HG02588 (cell line): ENCODE results near the gene KRT1.
"Not testable (repeated sequence)": the region's sequence is repeated elsewhere in the genome, so short reads cannot be mapped to it uniquely, and the experiment has no call there.

ENCODE experiments used
- ATAC-seq: cut with Tn5 transposase; IDR thresholded peaks from one replicate; pipeline ENCODE4 v1.9.1; 2021; ENCODE audit warnings: mild to moderate bottlenecking, moderate library complexity; ENCODE audit not compliant: unreplicated experiment

The KRT1 gene

DNA sequence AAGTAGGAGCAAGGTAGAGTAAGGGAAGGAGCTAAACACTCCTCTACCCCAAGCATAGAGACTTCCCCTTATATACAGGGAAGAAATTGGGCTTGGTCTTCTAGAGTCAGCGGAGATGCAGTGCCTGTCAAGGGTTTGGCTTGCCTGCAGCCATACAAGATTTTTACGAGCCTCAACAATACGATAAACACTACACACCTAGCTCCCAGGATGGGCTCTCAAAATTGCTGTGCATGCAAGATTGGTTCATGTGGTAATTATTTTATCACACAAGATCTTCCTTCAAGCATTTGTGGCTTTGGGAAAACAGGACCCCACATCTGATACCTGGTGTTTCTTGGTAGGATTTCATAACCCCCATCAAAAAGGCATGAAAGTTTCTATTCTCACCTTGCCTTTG, at the start of gene KRT1:
KRT1 (minus strand) TSS at position 45 of the 400 bp plus-strand sequence. CDS start 59 bp downstream, outside the sequence.
- ATAC-seq, result no peak

DNA sequence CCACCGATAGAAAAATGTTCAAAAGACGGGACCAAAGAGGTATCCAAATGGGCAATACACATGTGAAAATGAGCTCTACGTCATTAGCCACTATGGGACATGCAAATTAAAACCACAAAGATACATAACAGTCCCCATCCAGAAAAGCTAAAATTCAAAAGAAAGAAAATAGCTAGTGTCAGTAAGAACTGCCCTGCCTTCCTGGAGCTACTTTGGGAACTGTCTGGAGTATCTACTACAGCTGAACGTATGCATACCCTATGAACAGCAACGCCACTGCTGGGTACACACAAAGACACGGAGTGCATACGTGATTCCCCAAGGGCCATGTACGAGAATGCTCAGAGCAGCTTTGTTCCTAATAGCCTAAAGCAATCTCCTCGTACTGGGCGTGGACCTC, 48.9 kb upstream of the KRT1 start:
- no peak for ATAC-seq

DNA sequence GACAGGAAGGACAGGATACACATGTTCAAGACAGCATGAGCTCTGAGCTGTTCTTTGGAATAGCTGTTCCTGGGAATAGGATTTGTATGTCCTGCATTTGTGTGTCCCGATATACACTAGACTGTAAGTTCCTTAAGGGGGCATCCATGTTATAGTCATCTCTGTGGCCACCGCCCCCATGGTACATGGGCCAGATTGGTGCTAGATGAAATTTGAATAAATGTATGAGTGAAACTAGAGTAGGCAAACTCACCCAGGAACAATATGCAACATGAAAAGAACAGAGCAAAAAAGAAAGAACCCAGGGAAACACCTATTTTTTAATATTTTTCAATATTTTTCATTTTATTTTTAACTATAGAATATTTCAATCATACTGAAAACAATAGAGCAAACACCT, 48.2 kb upstream of the KRT1 start:
- ATAC-seq, result no peak

DNA sequence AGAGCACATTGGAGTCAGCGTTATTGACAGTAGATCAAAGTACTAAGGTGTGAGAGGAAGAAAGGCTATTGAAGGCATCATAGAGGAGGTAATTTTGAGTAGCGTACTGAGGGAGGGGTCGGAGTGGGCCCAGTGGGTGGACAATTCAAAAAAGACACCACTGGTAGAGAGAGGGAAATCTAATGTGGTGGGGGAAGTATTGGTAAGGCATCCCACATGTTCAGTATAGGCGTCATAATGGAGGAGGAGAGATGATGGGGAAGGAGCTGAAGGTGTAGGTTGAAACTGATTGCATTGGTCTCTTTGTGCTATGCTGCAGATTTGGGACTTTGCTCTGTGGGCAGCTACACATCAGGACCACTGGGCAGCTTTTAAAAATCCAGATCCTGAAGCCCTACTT, 46.8 kb upstream of the KRT1 start:
- no peak for ATAC-seq

DNA sequence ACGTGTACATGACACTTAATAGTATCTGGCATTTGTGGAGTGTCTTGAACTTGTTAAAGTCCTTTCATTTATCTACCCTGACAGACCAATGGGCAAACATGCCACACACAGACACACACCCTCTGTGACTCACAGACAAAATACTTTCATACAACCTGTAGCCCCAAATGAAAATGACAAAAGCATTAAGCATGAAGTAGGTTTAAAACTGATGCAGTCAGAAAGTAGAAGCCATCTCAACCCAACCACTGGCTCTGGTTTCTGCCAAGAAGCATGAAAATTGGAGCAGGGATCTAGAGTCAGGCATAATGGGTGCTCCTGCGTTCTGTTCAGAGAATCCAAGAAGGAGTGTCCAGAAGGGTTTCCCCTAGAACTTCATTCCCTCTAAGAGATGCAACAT, 46.2 kb upstream of the KRT1 start:
- ATAC-seq, result no peak

GRCh38 chr12:52724384-52724783, 44.2 kb upstream of the KRT1 start:
- no peak for ATAC-seq

- no peak for ATAC-seq
Measured at GRCh38 chr12:52722680-52723079, 42.5 kb upstream of the KRT1 start.

DNA sequence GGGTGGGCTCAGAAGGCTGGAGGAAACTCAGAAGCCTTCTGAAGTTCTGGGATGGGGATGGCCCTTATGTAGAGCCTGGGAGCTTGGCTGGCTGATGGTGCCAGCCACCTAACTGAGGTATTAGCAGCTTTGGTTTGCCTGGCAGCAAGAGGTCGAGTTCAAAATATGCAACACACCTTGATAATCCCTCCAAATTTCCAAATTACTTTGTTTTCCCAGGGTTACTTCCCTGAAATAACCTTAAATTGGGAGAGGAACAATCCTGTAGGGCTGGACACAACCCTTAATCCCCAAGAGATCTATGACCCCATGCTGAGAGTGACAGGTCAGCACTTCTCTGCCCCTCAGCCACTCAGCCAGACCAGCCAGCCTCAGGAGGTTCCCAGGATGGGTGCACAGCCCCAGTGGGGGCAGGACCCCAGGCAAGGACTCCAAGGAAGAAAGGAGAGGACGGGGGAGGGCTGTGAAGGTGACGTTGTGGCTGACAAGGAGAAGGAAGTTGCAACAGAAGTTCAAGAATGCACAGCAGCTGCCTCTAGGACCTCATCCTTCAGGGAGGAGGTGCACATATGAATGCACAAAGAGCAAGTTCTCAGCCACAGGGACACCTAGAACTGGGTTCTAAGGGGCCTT, 41.7 kb upstream of the KRT1 start:
- ATAC-seq, result no peak

DNA sequence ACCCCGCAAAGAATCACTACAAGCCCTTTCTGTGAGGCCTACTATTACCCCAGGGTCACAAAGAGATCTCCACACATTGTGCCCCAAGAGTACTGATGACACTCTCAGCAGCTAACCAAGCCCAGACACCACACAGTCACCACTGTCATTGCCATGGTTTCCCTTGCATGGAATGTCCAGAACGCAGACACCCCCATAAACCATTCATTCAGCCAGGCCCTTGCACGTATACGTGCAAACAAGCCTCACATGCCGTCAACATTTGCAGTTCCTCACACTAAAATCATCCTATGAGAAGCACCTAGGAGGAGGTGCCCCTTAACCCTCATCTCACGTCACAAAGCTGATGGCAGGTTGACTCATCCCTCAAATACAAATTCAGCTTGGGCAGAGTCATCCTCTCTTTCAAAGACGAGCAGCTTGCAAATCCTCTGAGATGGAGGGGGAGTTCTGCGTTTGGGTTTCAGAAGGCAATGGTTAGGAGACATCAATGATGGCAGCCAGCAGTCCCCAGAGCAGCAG, 40.2 kb upstream of the KRT1 start:
- ATAC-seq, result no peak

GRCh38 chr12:52716061-52716460, 35.9 kb upstream of the KRT1 start:
- no peak for ATAC-seq

- ATAC-seq, result no peak
Measured at GRCh38 chr12:52715416-52715815, 35.2 kb upstream of the KRT1 start.

- ATAC-seq, result no peak
Measured at GRCh38 chr12:52714887-52715281, 34.7 kb upstream of the KRT1 start.

DNA sequence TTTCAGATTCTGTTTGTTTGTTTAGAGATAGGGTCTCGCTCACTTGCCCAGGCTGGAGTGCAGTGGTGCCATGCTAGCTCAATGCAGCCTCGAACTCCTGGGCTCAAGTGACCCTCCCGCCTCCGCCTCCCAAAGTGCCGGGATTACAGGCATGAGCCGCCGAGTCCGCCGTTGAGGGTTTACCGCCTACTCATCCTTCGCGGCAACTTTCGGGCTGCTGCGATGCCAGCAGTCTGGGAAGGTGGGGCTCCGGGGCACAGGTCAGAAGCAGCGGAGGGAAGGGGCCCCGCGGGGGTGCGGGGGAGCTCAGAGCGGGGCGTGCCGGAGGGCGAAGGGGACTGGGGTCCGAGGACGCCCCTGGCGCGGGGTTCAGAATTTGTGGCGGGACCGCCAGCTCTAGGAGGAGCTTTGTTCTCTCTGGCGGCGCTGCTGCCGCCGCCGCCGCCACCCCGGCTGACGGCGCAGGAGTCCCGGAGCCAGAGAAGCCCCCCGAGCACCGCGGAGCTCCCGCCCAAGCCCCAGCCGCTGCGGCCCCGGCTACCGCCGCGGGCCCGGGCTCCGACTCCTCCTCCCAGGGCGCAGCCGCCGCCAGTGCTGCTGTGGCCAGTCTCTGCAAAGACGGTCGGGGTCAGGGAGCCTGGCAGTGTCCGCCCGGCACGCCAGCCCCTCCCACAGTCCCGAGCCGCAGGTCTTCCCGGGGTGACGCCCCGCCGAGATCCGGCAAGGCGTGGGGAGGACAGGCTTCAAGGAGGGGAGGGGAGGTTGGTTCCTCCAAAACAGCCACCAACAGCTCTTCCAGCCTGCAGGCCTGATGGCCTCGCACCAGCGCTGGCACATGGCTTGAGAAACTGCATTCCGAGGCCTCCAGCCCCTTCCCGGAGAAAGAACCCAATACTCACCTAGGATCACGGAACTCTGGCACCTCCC, 34.0 kb upstream of the KRT1 start:
- ATAC-seq, result no peak

DNA sequence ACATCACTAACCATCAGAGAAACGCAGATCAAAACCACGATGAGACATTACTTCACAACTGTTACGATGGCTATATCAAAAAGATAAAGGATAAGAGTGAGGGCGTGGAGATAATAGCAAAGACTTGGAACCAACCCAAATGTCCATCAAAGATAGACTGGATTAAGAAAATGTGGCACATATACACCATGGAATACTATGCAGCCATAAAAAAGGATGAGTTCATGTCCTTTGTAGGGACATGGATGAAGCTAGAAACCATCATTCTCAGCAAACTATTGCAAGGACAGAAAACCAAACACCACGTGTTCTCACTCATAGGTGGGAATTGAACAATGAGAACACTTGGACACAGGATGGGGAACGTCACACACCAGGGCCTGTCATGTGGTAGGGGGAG, 31.9 kb upstream of the KRT1 start:
- ATAC-seq, result not testable (repeated sequence)

DNA sequence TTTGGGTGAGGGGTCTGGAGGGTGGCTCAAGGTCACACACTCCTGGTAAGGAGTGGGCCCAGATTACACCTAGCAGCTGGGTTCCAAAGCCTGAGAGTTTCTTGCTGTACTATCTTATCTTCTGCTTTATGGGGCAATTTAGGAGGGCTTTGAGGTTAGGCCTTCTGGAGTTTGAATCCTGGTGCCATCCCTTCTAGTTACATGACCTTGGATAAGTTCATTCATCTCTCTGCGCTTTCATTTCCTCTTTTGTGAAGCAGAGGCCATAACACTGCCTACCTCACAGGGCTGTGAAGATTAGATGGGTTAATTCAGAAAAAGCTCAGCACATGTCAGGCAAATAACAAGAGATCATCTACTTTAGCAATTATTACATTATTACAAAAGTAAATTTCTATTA, 30.5 kb upstream of the KRT1 start:
- no peak for ATAC-seq

DNA sequence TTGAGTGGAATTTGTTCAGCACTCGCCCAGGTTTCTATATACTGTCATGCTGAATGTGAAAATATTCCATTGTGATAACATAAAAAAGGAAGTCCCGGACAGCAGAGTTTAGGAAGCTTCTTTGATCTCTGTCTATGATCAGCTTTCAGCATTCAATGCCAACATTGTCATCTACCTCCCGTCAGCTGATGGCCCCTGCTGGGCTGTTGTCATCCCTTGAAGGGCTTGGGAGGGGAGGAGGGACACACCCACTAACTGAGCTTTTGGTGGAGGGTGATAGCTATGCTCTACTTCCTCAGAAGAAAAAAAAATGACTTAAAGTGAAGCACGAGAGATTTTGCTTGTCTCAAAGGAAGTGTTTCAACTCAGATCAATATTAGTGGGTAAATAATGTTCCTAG, 27.8 kb upstream of the KRT1 start:
- no peak for ATAC-seq

DNA sequence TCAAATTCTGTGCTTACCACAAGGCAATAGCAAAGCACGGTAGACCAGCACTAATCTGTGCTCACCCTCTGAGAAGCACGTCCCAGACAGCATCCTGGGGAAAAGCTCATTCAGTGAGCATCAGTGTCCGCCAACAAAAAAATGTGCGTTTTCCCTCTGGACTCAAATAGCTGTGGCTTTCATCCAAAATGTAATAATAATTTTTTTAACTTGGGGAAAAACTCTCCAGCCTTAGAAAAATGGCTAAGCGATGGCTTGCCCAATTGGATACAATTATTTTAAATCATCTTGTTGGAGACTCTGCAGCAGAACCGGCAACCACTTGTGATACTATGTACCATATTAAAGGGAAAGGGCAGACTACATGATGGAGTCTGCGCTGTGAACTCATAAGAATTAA, 24.3 kb upstream of the KRT1 start:
- ATAC-seq, result no peak

GRCh38 chr12:52703878-52704277, 23.7 kb upstream of the KRT1 start:
- no peak for ATAC-seq

DNA sequence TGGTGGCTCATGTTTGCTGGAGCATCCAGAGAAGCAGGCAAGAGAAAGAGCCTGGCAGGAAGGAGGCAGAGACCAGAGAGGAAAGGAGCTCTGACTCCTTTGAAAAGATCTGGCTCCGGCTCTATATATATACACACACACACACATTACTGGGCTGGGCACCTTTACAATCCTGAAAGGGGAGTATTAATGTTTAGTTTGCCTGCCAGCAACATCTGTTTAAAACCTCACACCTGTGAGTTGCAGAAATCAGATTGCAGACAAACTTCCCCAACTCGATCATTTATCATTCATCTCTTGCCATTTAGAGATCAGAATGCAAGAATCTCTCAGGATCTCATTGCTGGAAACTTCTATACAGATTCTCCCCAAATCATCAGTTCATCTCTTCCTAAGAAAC, 23.2 kb upstream of the KRT1 start, which contains the start of gene KRT77:
KRT77 (minus strand) TSS at position 101 of the 400 bp plus-strand sequence; CDS start at position 11, 90 bp downstream.
- no peak for ATAC-seq

DNA sequence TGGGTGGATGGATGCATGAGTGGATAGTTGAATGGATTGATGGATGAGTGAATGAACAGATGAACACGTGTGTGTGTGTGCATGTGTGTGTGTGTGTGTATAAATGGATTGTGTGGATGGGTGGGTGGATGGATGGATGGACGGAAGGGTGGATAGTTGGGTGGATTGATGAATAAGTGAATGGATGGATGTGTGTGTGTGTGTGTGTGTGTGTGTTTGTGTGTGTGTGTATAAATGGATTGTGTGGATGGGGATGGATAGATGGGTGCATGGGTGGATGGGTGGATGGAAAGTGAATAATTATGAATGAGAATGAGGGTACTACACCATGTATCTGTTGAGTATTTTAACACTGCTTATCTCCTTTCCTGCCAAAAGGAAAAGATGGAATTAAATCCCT, 22.1 kb upstream of the KRT1 start:
- ATAC-seq, result no peak

DNA sequence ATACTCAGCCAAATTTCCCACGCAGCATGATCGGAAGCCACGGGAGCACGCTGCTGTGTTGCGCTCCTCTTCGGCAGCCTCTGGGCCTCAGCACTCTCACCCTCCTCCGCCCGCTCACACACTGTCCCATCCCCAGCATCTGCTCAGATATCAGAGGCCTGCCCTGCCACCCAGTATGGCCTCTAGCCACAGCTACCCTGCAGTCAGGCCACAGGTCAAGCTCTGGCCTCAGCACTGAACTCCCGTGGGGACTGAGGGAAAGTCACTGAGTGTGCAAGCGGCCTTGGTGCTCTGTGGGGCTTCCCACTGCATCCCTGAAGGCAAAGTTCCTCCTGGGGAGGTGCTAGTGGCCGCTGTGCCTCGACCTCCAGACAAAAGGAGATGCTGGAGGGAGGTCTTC, 21.1 kb upstream of the KRT1 start:
- ATAC-seq, result no peak

DNA sequence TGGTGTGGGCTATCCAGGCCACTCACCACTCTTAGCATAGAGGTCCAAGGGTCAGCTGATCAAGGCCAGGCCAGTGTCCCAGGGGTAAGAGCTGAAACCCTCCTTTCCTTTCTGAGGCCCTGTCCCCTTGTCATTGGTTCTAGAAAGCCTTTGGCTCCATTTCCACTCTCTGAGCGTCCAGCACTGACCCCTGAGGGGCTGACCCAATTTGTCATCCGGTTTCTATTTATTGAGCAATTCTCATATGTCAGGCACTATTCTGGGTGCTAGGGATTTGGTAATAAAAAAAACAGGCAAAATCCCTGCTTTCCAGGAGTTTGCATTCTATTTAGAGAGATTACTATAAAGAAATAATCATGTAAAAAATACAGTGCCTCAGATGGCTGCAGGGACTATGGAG, 19.8 kb upstream of the KRT1 start:
- ATAC-seq, result no peak
